ENCODE results near the gene WWC1. TPM values are rescaled to one million over a fixed set of nuclear protein-coding genes. Genes with fewer than 3 reads are reported as not detected.
"Not testable (repeated sequence)": the region's sequence is repeated elsewhere in the genome, so short reads cannot be mapped to it uniquely, and the experiment has no call there.

Gene WWC1
- total and polyA plus RNA-seq, 9 donors = 0.46 to 5.7 (median 0.93) TPM

- H3K36me3 ChIP-seq (ENCODE audit: control insufficient read depth, insufficient read depth, low read length) = no peaks in the 10 kb centered on the region
- H3K4me1 ChIP-seq (ENCODE audit: control insufficient read depth, insufficient read depth, low read length) = peaks cover 8% of the 10 kb centered on the region
- no peak overlapping the region for H3K27ac ChIP-seq (ENCODE audit: low read length)
- no peak for DNase-seq
- H3K9me3 ChIP-seq (replicated peaks; ENCODE audit: control insufficient read depth, low read depth, low read length) = peaks cover 5% of the 10 kb centered on the region
- no peak overlapping the region for H3K4me3 ChIP-seq (ENCODE audit: low read length)
- 20% methylated on average over 1 of the region's 6 CpGs for WGBS (ENCODE audit: insufficient coverage)
- peaks cover 15% of the 10 kb centered on the region for H3K27me3 ChIP-seq (ENCODE audit: control insufficient read depth, insufficient read depth, low read length)
Observed at GRCh38 chr5:168286386-168286785, 5.1 kb upstream of the WWC1 start.

- not testable (repeated sequence) for H3K27ac ChIP-seq (ENCODE audit: low read length); H3K4me1 ChIP-seq (ENCODE audit: control insufficient read depth, insufficient read depth, low read length); DNase-seq; H3K36me3 ChIP-seq (ENCODE audit: control insufficient read depth, insufficient read depth, low read length); H3K4me3 ChIP-seq (ENCODE audit: low read length); H3K9me3 ChIP-seq (replicated peaks; ENCODE audit: control insufficient read depth, low read depth, low read length)
- peaks cover 15% of the 10 kb centered on the region for H3K27me3 ChIP-seq (ENCODE audit: control insufficient read depth, insufficient read depth, low read length)
- 80% methylated on average over 1 of the region's 5 CpGs for WGBS (ENCODE audit: insufficient coverage)
Observed at GRCh38 chr5:168286863-168287262, 4.6 kb upstream of the WWC1 start.

DNA sequence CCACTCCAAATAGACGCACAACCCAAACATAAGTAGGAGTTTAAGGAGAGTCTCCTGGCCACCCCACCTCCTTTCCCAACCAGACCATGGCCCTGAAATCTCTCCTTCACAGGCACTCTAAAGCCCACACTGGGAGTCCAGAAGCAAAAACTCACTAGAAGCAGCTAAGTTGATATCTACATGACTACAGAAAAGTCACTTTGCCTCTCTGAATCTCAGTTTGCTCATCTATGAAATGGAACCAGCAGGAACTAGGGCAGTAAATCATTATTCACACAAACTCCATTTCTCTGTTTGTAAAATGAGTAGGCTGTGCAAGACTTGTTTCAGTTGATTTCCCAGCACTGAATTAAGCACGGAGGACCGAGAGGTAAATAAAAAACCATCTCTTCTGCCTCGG, 4.1 kb upstream of the WWC1 start:
- H3K4me3 ChIP-seq (ENCODE audit: low read length) = no peak overlapping the region
- no peaks in the 10 kb centered on the region for H3K36me3 ChIP-seq (ENCODE audit: control insufficient read depth, insufficient read depth, low read length)
- no CpG with 5 or more reads among the region's 4 CpGs for WGBS (ENCODE audit: insufficient coverage)
- H3K9me3 ChIP-seq (replicated peaks; ENCODE audit: control insufficient read depth, low read depth, low read length) = peaks cover 5% of the 10 kb centered on the region
- DNase-seq = no peak
- peaks cover 9% of the 10 kb centered on the region for H3K4me1 ChIP-seq (ENCODE audit: control insufficient read depth, insufficient read depth, low read length)
- H3K27me3 ChIP-seq (ENCODE audit: control insufficient read depth, insufficient read depth, low read length) = peaks cover 19% of the 10 kb centered on the region
- no peak overlapping the region for H3K27ac ChIP-seq (ENCODE audit: low read length)

GRCh38 chr5:168288349-168289245, 2.8 kb upstream of the WWC1 start:
- Histone ChIP-seq H3K4me1 (ENCODE audit: control insufficient read depth, insufficient read depth, low read length) (peaks cover 12% of the 10 kb centered on the region), H3K4me3 (ENCODE audit: low read length) (no peak overlapping the region), H3K9me3 (replicated peaks; ENCODE audit: control insufficient read depth, low read depth, low read length) (peaks cover 5% of the 10 kb centered on the region), H3K27ac (ENCODE audit: low read length) (no peak overlapping the region), H3K36me3 (ENCODE audit: control insufficient read depth, insufficient read depth, low read length) (no peaks in the 10 kb centered on the region), H3K27me3 (ENCODE audit: control insufficient read depth, insufficient read depth, low read length) (peaks cover 31% of the 10 kb centered on the region)
- WGBS (ENCODE audit: insufficient coverage) = 53% methylated on average over 5 of the region's 22 CpGs
- DNase-seq = no peak

DNA sequence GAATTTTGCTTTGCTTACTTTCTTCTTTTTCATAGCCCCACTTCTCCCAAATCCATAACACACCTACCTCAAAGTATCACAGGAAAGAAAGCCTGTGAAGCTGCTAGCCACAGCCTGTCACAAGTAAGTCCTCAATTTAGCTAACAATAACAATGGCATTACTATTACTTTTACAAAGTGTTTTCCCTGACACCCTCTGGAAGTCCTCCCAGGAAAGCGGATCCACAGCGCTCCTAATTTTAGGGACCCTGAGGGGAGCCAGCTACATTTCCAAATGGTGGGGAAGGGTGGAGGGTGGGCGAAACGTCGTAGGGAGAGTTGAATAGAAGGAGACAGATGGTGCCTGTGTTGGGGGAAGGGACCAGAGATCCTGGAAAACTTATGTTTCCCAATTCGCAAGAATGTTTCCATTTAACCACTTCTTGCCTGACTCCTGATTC, 523 bp upstream of the WWC1 start:
- no peaks in the 10 kb centered on the region for H3K9me3 ChIP-seq (replicated peaks; ENCODE audit: control insufficient read depth, low read depth, low read length)
- WGBS (ENCODE audit: insufficient coverage) = 6% methylated on average over 2 of the region's 6 CpGs
- no peak overlapping the region for H3K4me3 ChIP-seq (ENCODE audit: low read length)
- H3K4me1 ChIP-seq (ENCODE audit: control insufficient read depth, insufficient read depth, low read length) = peaks cover 12% of the 10 kb centered on the region
- H3K27me3 ChIP-seq (ENCODE audit: control insufficient read depth, insufficient read depth, low read length) = peaks cover 39% of the 10 kb centered on the region
- H3K27ac ChIP-seq (ENCODE audit: low read length) = no peak overlapping the region
- no peaks in the 10 kb centered on the region for H3K36me3 ChIP-seq (ENCODE audit: control insufficient read depth, insufficient read depth, low read length)
- peak; percentile 11 for DNase-seq

- Histone ChIP-seq H3K36me3 (ENCODE audit: control insufficient read depth, insufficient read depth, low read length) (no peaks in the 10 kb centered on the region), H3K27me3 (ENCODE audit: control insufficient read depth, insufficient read depth, low read length) (peaks cover 39% of the 10 kb centered on the region), H3K4me3 (ENCODE audit: low read length) (no peak overlapping the region), H3K4me1 (ENCODE audit: control insufficient read depth, insufficient read depth, low read length) (peaks cover 12% of the 10 kb centered on the region), H3K9me3 (replicated peaks; ENCODE audit: control insufficient read depth, low read depth, low read length) (no peaks in the 10 kb centered on the region), H3K27ac (ENCODE audit: low read length) (no peak overlapping the region)
- 2% methylated on average over 45 of the region's 64 CpGs for WGBS (ENCODE audit: insufficient coverage)
- DNase-seq = no peak
Observed at GRCh38 chr5:168291964-168292785, 730 bp downstream of the WWC1 start.

DNA sequence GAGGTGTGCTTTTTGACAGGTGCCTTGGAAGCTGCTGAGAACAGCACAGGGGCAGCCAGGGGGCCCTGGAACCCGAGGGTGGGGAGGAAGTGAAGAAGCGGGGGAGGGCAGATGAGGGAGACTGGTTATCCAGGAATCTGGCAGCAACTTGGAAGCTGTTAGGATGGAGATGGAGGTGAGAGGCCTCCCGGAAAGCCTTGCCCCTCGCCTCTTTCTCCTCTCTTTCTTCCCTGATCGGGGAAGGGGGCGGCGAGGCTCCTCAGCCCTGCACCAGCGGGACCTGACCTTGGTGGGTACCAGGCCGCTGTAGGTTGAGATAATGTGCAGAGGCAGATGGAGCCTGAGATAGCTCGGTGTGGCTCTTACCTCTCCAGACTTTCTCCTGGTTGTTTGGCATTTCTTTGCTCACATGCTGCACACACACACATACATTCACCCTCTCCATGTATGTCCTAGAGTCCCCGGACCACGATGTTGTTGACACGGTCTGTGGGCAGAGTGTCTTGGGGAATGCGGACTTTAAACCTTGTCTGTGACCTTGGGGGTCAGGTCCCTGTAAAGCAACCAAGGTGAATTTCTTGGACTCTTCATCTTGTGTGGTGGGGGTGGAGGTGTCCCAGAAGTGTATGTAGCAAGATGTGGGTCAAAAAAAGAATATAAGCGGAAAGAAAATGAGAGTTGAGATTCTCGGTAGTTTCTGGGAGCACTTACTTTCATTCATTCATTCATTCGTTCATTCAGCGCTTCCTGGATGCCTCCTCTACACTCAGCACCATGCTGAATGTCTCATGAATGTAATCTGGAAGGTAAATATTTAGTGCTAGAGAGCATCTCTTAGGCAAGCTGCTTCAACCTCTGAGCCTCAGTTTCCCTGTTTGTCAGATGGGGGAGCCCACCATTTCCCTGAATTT, 1.6 kb downstream of the WWC1 start:
- WGBS (ENCODE audit: insufficient coverage) = 59% methylated on average over 3 of the region's 18 CpGs
- Histone ChIP-seq H3K9me3 (replicated peaks; ENCODE audit: control insufficient read depth, low read depth, low read length) (no peaks in the 10 kb centered on the region), H3K4me1 (ENCODE audit: control insufficient read depth, insufficient read depth, low read length) (peaks cover 12% of the 10 kb centered on the region), H3K4me3 (ENCODE audit: low read length) (no peak overlapping the region), H3K27ac (ENCODE audit: low read length) (no peak overlapping the region), H3K27me3 (ENCODE audit: control insufficient read depth, insufficient read depth, low read length) (peaks cover 38% of the 10 kb centered on the region), H3K36me3 (ENCODE audit: control insufficient read depth, insufficient read depth, low read length) (no peaks in the 10 kb centered on the region)
- DNase-seq = no peak

- 59% methylated on average over 8 of the region's 12 CpGs for WGBS (ENCODE audit: insufficient coverage)
- no peak for DNase-seq
- Histone ChIP-seq H3K4me1 (ENCODE audit: control insufficient read depth, insufficient read depth, low read length) (peaks cover 12% of the 10 kb centered on the region), H3K27ac (ENCODE audit: low read length) (no peak overlapping the region), H3K27me3 (ENCODE audit: control insufficient read depth, insufficient read depth, low read length) (peaks cover 35% of the 10 kb centered on the region), H3K9me3 (replicated peaks; ENCODE audit: control insufficient read depth, low read depth, low read length) (no peaks in the 10 kb centered on the region), H3K36me3 (ENCODE audit: control insufficient read depth, insufficient read depth, low read length) (no peaks in the 10 kb centered on the region), H3K4me3 (ENCODE audit: low read length) (no peak overlapping the region)
Observed at GRCh38 chr5:168295574-168296201, 4.2 kb downstream of the WWC1 start.

DNA sequence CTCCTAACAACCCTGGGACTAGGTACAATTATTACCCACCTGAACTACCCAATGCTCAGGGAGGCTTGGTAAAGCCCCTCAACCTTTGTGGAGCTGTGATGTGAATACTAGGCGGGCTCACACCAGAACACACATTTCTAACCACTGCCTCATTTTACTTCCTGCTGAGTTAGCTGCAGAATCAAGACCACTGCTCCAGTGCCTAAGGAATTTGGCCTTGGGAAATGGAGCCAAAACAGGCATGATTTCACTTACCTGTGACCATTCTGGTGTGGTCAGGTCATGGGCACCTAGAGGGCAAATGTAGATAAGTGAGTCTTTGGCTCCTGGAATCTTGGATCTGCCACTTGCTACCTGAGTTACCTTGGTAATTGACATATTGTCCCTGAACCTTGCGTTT, 5.2 kb downstream of the WWC1 start:
- Histone ChIP-seq H3K4me1 (ENCODE audit: control insufficient read depth, insufficient read depth, low read length) (peaks cover 7% of the 10 kb centered on the region), H3K4me3 (ENCODE audit: low read length) (no peak overlapping the region), H3K27me3 (ENCODE audit: control insufficient read depth, insufficient read depth, low read length) (peaks cover 30% of the 10 kb centered on the region), H3K27ac (ENCODE audit: low read length) (no peak overlapping the region), H3K9me3 (replicated peaks; ENCODE audit: control insufficient read depth, low read depth, low read length) (no peaks in the 10 kb centered on the region), H3K36me3 (ENCODE audit: control insufficient read depth, insufficient read depth, low read length) (no peaks in the 10 kb centered on the region)
- WGBS (ENCODE audit: insufficient coverage) = 100% methylated on average over 1 of the region's 2 CpGs
- no peak for DNase-seq

Data from muscle of leg (tissue), 11 donors.